Measurements from ENCODE around the gene PPIL6. TPM values are rescaled to one million over a fixed set of nuclear protein-coding genes. Genes with fewer than 3 reads are reported as not detected.
A peak's percentile ranks its signal among the peaks of the same experiment; 100 is the strongest.

PPIL6 gene
- total RNA-seq, 3 donors from 2014 or later: 0.67 to 5.5 (median 2.9) TPM

GRCh38 chr6:109446541-109446940, 6.1 kb upstream of the PPIL6 start:
- H3K36me3 ChIP-seq (ENCODE audit: low read depth): no peaks in the 10 kb centered on the region
- TF ChIP-seq, protein P1, sequence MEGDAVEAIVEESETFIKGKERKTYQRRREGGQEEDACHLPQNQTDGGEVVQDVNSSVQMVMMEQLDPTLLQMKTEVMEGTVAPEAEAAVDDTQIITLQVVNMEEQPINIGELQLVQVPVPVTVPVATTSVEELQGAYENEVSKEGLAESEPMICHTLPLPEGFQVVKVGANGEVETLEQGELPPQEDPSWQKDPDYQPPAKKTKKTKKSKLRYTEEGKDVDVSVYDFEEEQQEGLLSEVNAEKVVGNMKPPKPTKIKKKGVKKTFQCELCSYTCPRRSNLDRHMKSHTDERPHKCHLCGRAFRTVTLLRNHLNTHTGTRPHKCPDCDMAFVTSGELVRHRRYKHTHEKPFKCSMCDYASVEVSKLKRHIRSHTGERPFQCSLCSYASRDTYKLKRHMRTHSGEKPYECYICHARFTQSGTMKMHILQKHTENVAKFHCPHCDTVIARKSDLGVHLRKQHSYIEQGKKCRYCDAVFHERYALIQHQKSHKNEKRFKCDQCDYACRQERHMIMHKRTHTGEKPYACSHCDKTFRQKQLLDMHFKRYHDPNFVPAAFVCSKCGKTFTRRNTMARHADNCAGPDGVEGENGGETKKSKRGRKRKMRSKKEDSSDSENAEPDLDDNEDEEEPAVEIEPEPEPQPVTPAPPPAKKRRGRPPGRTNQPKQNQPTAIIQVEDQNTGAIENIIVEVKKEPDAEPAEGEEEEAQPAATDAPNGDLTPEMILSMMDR (IDR thresholded peaks at IDR 0.05): no peak
- DNase-seq (no peak), ATAC-seq (no peak)
- H3K4me1 ChIP-seq (ENCODE audit: low read depth): peaks cover 15% of the 10 kb centered on the region
- intact Hi-C loops (cut with DNase I, micrococcal nuclease): no loop called here
- no peak overlapping the region for H3K4me3 ChIP-seq
- no peaks in the 10 kb centered on the region for H3K9me3 ChIP-seq

DNA sequence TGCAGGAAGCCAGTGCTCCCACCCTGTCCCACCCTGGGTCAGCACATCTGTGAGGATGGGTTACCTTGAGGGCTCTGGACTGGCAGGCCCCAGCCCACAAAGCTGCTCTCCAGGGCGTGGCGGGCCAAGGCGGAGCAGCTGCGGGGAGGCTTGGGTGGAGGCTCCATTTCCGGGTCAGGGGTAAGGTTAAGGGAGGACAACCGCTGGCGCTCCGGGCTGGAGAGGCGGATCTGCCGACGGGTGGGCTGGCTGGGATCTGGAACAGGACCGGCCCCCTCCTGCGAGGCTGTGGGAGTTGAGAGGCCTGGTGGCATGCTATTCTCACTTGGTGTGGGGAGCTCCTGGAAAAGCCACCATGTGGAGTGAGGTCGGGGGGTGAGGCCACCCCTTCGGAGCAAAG, 5.6 kb upstream of the PPIL6 start:
- intact Hi-C loops (cut with DNase I, micrococcal nuclease): no loop called here
- Histone ChIP-seq H3K4me1 (ENCODE audit: low read depth) (peaks cover 16% of the 10 kb centered on the region), H3K4me3 (no peak overlapping the region), H3K36me3 (ENCODE audit: low read depth) (no peaks in the 10 kb centered on the region), H3K9me3 (no peaks in the 10 kb centered on the region)
- DNase-seq (peak; percentile 70 to 79 (median 75)), ATAC-seq (peak; percentile 44)
- TF ChIP-seq, protein P1 (IDR thresholded peaks at IDR 0.05): no peak

- no peak for ATAC-seq
- TF ChIP-seq, protein P1 (IDR thresholded peaks at IDR 0.05): no peak
- DNase-seq: no peak
- Histone ChIP-seq H3K36me3 (ENCODE audit: low read depth) (no peaks in the 10 kb centered on the region), H3K9me3 (no peaks in the 10 kb centered on the region), H3K4me1 (ENCODE audit: low read depth) (peaks cover 16% of the 10 kb centered on the region), H3K4me3 (no peak overlapping the region)
- intact Hi-C loops (cut with DNase I, micrococcal nuclease): no loop called here
Observed at GRCh38 chr6:109445382-109445781, 5.0 kb upstream of the PPIL6 start.

- intact Hi-C loops (cut with DNase I, micrococcal nuclease): no loop called here
- no peak for DNase-seq
- TF ChIP-seq, protein P1 (IDR thresholded peaks at IDR 0.05): no peak
Observed at GRCh38 chr6:109443425-109443950, 3.1 kb upstream of the PPIL6 start.

GRCh38 chr6:109442393-109442924, 2.0 kb upstream of the PPIL6 start:
- ATAC-seq (no peak), DNase-seq (no peak)
- H3K9me3 ChIP-seq: no peaks in the 10 kb centered on the region
- peaks cover 16% of the 10 kb centered on the region for H3K4me1 ChIP-seq (ENCODE audit: low read depth)
- H3K36me3 ChIP-seq (ENCODE audit: low read depth): no peaks in the 10 kb centered on the region
- H3K4me3 ChIP-seq: no peak overlapping the region
- TF ChIP-seq, protein P1 (IDR thresholded peaks at IDR 0.05): no peak
- intact Hi-C loops (cut with DNase I, micrococcal nuclease): no loop called here

More at GRCh38 chr6:109443425-109443950, 3.1 kb upstream of the PPIL6 start:
- Histone ChIP-seq H3K9me3 (no peaks in the 10 kb centered on the region), H3K4me1 (ENCODE audit: low read depth) (peaks cover 16% of the 10 kb centered on the region), H3K36me3 (ENCODE audit: low read depth) (no peaks in the 10 kb centered on the region), H3K4me3 (no peak overlapping the region)
- ATAC-seq: no peak
